Measurements from ENCODE around the gene HOXB5.

The HOXB5 gene

GRCh38 chr17:48556576-48557401 is 36.8 kb downstream of the HOXB5 start:
- FAIRE-seq, result peak; percentile 36

- FAIRE-seq, result no peak
These were observed 37.4 kb downstream of the HOXB5 start for GRCh38 chr17:48556229-48556575.

GRCh38 chr17:48555258-48556228 is 38.0 kb downstream of the HOXB5 start:
- FAIRE-seq, result no peak

- no peak for FAIRE-seq
These were observed 38.9 kb downstream of the HOXB5 start for GRCh38 chr17:48554412-48555257.

- no peak for FAIRE-seq
These were observed 39.8 kb downstream of the HOXB5 start for GRCh38 chr17:48553826-48554225.

- no peak for FAIRE-seq
These were observed 40.4 kb downstream of the HOXB5 start for GRCh38 chr17:48553190-48553547.

GRCh38 chr17:48552466-48553189 is 41.0 kb downstream of the HOXB5 start:
- no peak for FAIRE-seq

- no peak for FAIRE-seq
These were observed 41.7 kb downstream of the HOXB5 start for GRCh38 chr17:48551596-48552465.

GRCh38 chr17:48551214-48551555 is 42.4 kb downstream of the HOXB5 start:
- FAIRE-seq, result no peak

GRCh38 chr17:48550502-48551213 is 42.9 kb downstream of the HOXB5 start:
- no peak for FAIRE-seq

GRCh38 chr17:48549914-48550501 is 43.6 kb downstream of the HOXB5 start:
- no peak for FAIRE-seq

- no peak for FAIRE-seq
These were observed 44.3 kb downstream of the HOXB5 start for GRCh38 chr17:48549281-48549630.

- FAIRE-seq, result peak; percentile 82
These were observed 44.9 kb downstream of the HOXB5 start for GRCh38 chr17:48548523-48549280.

- FAIRE-seq, result peak; percentile 68
These were observed 45.6 kb downstream of the HOXB5 start for GRCh38 chr17:48547808-48548522.

GRCh38 chr17:48546924-48547807 is 46.4 kb downstream of the HOXB5 start:
- peak; percentile 90 for FAIRE-seq

- FAIRE-seq, result peak; percentile 27
These were observed 47.2 kb downstream of the HOXB5 start for GRCh38 chr17:48546137-48546923.

- no peak for FAIRE-seq
These were observed 48.0 kb downstream of the HOXB5 start for GRCh38 chr17:48545539-48545938.
